ENCODE measurements around the gene SGCD.

The SGCD gene

GRCh38 chr5:156779436-156779835, 452.5 kb downstream of the SGCD start:
- no peak for DNase-seq (ENCODE audit: low read depth)

GRCh38 chr5:156783092-156783491, 456.1 kb downstream of the SGCD start:
- DNase-seq (ENCODE audit: low read depth), result no peak

- no peak for DNase-seq (ENCODE audit: low read depth)
These were observed 467.7 kb downstream of the SGCD start for GRCh38 chr5:156794687-156795086.

- no peak for DNase-seq (ENCODE audit: low read depth)
These were observed 471.2 kb downstream of the SGCD start for GRCh38 chr5:156798201-156798600.

- DNase-seq (ENCODE audit: low read depth), result no peak
These were observed 472.2 kb downstream of the SGCD start for GRCh38 chr5:156799171-156799570.

GRCh38 chr5:156800929-156801328, 474.0 kb downstream of the SGCD start:
- DNase-seq (ENCODE audit: low read depth), result no peak

GRCh38 chr5:156802501-156802900, 475.5 kb downstream of the SGCD start:
- DNase-seq (ENCODE audit: low read depth), result no peak

GRCh38 chr5:156803404-156803803, 476.4 kb downstream of the SGCD start:
- no peak for DNase-seq (ENCODE audit: low read depth)

- no peak for DNase-seq (ENCODE audit: low read depth)
These were observed 486.0 kb downstream of the SGCD start for GRCh38 chr5:156812959-156813358.

- DNase-seq (ENCODE audit: low read depth), result no peak
These were observed 489.1 kb downstream of the SGCD start for GRCh38 chr5:156815988-156816599.
